Endothelial cell (in vitro differentiated cells): ENCODE measurements around the gene EXOSC2. TPM values are rescaled to one million over a fixed set of nuclear protein-coding genes. Genes with fewer than 3 reads are reported as not detected.

ENCODE experiments used
- total RNA-seq: library from RNA; stranded (reverse); fragmentation: NEBNext Ultra II Directional; extraction: Animal tissue kit (Norgen Biotek cat#: 25700); gene quantifications from one replicate; pipeline ENCODE4 v1.2.1, GENCODE V29; 2021; ENCODE audit not compliant: unreplicated experiment

Gene EXOSC2
- total RNA-seq, 1 donor from 2014 or later: 26.0 TPM

Other genes starting within 250 kb of the EXOSC2 start
- 3.1 TPM for gene ASS1, start 248.8 kb upstream of the EXOSC2 start, total RNA-seq
- gene FUBP3, start 114.2 kb upstream of the EXOSC2 start, total RNA-seq: 61.9 TPM
- gene PRDM12, start 29.2 kb upstream of the EXOSC2 start, total RNA-seq: not detected
- 121 TPM for gene ABL1, start 141.5 kb downstream of the EXOSC2 start, total RNA-seq
- gene QRFP, start 203.0 kb downstream of the EXOSC2 start, total RNA-seq: not detected
- 0.33 TPM for gene FIBCD1, start 245.5 kb downstream of the EXOSC2 start, total RNA-seq